GM21825 (cell line): ENCODE data around the gene MAPK4.
A peak's percentile ranks its signal among the peaks of the same experiment; 100 is the strongest.
"Not testable (repeated sequence)": the region's sequence is repeated elsewhere in the genome, so short reads cannot be mapped to it uniquely, and the experiment has no call there.

ENCODE experiments used
- ATAC-seq: cut with Tn5 transposase; IDR thresholded peaks from one replicate; pipeline ENCODE4 v1.9.1; 2021; ENCODE audit warnings: mild to moderate bottlenecking, moderate library complexity; ENCODE audit not compliant: unreplicated experiment

MAPK4 gene

DNA sequence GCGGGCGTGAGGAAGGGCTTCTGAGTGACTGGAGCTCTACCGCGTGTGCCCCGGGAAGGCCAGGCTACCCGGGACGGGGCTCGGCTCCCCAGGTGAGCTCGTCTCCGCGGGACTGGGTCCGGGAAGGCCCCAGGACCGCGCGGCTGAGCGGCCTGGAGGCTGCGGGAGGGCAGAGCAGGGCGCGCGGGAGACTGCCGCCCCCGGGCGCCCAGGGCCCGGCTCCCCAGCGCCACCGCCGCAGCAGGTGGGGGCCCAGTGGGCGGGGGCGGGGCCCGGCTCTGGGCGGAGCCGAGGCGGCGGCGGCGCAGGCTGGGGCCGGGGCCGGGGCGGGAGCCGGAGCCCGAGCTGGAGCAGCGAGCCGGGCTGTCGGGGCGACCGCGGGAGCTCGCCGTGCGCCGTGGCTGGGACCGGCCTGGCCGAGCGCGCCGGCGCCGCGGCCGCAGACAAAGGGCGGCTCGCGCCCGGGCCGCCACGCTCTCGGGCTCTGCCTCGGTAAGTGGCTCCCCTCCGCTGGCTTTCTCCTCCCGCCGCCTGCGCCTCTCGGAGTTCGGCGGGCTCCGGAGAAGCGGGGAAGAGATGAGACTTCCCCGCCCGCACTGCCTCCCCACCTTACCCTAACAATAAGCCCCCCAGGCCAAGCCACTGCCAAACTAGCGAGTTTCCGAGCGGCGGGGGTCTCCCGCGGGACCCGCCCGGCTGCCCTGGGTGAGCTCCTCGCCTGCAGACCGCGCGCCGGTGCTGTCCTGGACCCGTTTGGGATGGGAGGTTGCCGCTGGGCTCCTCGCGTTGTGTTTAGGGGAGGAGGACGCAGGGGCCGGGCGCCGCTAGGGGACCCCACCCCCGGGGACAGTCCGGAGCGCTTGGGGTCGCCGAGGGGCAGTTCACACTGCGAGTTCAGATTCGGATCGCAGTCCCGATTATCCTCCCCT, at the start of gene MAPK4:
TSS of gene MAPK4 (plus strand) at position 336 of the 929 bp plus-strand sequence. CDS start 103,872 bp downstream, outside the sequence.
- ATAC-seq = no peak

DNA sequence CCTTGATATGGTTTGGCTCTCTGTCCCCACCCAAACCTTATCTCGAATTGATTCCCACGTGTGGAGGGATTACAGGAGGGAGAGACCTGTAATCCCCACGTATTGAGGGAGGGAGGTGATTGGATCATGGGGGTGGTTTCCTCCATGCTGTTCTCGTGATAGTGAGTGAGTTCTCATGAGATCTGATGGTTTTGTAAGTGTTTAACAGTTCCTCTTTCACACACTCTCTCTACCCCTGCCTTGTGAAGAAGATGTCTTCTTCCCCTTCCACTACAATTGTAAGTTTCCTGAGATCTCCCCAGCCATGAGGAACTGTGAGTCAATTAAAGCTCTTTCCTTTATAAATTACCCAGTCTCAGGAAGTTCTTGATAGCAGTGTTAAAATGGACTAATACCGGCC, 42.6 kb upstream of the MAPK4 start:
- ATAC-seq = not testable (repeated sequence)

DNA sequence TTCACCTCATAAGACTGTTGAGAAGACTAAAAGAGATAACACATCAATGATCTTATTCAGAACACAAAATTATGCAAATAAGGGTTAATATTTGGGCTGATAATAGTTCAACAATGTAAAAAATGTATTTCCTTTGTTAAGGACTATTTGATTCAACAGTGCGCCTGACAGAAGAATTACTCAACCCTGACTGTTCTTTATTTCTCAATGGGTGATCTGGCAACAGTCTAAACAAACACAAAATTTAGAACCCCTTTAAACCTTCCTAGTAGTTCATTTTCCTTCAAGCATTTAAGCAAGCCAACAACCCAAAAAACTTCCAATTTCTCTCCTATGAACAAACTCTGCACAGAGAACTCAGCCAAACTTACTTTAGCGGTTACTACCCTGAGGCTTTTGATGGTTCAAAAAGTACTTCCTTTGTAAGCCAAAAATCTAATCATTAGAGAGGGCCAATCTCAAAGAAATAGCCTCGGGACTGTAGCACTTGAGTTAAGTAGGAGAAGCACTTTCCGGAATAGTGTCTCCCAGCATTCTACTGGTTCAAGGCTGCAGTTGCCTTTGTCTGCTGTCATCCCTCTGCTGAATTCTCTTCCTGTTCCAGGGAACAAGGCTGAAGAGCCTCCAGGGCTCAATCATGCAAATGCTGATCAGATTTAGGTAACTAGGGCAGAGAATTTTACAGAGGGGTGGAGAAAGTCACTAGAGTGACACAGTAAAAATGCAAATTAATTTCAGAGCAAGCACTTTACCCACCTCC, 40.9 kb upstream of the MAPK4 start:
- ATAC-seq = no peak

DNA sequence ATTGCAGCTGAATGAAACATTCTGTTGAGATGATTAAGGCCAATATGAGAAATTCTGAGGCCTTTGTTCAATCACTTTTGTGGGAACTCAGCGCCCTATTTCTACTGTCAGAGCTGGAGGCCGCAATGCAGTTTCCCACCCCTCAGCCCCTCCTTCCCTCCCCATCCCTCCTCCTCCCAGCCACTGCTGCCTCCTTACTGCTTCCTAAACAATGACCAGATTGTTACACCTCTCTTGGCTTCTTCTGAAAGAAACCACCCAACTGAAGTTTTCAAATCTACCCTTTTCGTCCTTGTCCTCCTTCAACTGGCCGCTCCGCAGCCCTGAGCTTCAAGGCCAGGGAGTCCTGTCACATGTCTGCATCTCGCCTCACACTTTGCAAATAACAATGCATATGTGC, 36.7 kb upstream of the MAPK4 start:
- ATAC-seq = no peak

DNA sequence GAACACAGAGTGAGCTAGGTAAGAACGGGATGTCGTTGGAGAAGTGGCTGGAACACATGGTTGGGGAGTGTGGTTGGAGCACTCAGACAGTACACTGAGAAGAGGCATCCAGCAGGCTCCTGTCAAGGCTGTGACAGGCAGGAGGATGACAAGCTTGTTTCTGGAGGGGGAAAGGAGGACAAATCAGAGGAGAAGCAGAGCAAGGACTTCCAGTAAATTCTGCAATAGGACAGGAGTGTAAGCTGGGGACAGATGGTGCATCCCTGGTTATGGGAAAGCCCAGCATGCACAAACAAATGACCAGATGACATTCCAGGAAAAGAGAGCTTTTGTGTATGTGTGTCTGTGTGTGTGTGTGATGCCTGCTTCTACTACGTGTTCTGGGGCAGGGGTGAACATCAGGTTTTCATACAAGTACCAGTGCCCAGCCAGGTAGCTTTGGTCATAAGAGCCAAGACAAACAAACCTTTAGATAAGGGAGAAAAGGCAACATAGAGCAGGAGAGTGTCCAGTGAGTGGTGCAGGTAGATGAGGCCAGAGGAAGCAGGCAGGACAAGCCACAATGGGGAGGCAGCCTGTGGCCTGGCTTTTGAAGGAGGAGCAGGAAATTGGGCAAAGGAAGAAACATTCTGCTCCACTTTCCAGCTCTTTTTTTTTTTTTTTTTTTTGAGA, 32.1 kb upstream of the MAPK4 start:
- ATAC-seq = no peak

DNA sequence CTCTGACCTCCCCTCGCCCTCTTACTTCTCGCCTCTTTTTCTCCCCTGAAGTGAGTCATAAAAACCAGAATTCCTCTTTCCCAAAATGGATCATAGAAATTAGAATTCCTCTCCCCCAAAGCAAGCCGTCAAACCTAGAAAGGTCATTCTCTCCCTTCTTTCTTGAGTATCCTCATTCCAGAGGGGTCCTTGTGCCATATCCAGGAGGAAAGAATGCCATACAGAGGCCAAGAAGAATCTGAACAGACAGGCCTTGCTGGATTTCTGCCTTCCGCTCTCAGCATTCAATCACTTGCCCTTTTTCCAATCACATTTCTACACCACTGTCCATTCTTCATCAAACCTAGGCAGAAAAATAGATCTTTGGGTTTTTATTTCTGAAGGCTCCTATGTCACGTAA, 31.1 kb upstream of the MAPK4 start:
- no peak for ATAC-seq

DNA sequence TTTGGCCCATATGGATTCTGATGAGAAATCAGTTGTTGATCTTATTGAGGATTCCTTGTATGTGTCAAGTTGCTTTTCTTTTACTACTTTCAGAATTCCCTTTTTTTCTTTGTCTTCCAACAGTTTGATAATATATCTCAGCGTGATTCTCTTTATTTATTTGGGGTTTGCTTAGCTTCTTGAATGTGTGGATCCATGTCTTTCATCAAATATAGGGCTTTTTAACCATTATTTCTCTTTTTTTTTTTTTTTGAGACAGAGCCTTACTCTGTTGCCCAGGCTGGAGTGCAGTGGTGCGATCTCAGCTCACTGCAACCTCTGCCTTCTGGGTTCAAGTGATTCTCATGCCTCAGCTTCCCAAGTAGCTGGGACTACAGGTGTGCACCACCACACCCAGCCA, 26.1 kb upstream of the MAPK4 start:
- not testable (repeated sequence) for ATAC-seq

DNA sequence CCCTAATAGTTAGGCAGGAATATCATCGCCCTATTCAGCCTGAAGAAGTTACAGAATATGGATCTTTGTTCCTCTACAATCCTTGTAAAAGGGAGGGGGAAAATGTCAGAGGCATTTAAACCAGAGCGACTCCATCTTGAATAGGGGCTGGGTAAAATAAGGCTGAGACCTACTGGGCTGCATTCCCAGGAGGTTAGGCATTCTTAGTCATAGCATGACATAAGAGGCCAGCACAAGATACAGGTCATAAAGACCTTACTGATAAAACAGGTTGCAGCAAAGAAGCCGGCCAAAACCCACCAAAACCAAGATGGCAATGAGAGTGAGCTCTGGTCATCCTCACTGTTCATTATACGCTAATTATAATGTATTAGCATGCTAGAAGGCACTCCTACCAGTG, 15.4 kb upstream of the MAPK4 start:
- ATAC-seq = not testable (repeated sequence)

DNA sequence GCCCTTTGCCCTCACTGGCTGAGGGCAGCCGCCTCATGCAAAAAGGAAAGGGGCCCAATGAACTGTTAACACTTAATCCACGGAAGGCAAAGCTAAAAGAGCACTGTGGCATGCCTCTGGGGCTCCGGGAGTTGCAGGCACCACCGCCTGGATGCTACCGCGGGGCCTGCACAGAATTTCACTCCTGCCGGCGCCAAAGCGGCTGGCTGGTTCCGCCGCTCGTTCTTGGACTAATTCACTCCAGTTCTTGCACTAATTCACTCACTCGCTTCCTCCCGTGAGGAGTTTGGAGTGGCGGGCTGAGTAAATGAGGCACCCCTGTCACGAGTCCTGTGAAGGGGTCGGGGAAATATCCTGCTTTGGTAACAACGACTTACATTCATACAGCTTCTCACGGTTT, 14.0 kb upstream of the MAPK4 start:
- no peak for ATAC-seq

DNA sequence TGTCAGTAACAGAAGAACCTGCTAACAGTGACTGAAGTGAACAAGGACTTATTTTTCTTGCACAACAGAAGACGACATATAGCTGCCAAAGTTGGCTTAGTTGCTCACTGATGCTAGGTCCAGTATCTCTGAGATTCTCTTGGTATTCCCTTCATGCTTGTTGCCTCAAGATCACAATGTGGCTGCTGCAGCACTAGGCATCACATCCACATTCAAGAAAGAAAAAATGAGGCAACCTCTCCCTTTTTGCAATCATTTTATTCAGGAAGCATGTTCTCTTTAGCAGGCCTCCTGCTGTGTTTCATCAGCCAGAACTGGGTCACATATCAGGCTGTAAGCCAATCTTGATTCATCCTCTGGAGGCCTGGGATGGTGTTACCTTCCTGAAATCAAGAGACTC, 11.7 kb upstream of the MAPK4 start:
- ATAC-seq = no peak

DNA sequence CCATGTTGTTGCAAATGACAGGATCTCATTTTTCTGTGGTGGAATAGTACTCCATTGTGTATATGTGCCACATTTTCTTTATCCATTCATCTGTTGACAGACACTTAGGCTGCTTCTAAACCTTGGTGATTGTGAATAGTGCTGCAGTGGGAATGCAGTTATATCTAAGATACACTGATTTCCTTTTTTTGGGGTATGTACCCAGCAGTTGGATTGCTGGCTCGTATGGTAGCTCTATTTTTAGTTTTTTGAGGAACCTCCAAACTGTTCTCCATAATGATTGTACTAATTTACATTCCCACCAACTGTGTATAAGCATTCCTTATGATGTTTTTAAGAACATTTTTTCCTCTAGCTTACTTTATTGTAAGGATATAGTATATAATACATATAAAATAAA, 8.2 kb upstream of the MAPK4 start:
- ATAC-seq = not testable (repeated sequence)

DNA sequence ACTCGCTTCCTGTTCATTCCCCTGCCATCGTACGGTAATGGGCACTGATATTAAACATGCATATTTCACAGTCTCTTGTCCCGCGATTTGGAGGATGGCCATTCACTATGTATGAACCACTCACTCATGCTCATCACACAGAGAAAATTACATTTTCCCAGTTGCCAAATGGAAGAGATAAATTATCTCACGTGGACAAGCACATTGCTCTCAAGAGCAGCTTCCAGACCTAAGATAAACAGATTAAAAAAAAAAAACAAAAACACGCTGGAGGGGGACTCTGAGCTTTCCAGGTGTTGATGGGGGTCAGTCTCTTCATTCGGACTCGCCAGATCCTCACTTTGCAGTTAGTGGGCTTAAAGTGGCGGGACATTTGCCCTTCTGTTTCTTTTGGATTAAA, 1.7 kb upstream of the MAPK4 start:
- ATAC-seq = no peak

DNA sequence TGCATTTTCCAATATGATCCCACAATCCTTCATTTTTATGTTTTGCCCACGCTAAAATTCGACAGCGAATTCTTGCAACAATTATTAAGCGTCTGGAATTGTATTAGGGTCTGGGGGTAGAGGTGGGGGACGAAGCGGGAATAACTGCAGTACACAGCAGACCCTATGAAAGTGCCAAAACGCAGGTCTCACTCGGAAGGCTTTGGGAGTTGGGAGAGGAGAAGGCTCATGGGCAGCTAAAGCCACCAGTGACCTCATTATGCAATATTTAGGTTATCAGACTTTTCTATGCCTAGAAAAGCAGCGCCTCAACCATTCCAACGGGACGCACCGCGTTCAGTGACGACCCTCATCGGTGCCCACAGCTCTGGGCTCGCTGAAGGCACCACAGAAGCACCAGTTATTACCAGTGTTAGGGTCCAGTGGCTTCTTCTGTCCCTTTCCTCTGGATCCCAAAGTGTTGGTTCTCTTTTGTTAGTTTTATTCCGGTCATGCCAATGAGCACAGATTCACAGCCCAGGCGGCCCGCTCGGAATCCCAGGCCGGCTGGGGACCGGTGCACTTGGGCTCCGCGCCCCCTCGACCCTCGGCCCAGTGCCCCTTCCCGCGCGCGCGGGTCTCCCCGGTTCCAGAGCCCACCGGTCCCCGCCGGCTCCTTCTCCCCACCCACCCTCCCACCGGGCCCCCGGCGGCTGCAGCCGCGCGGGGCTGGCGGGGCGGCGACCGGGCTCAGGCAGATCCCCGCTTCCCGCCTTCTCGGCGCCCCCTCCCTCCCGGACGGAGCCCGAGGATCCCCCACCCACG, 737 bp upstream of the MAPK4 start:
- peak; percentile 4 for ATAC-seq

DNA sequence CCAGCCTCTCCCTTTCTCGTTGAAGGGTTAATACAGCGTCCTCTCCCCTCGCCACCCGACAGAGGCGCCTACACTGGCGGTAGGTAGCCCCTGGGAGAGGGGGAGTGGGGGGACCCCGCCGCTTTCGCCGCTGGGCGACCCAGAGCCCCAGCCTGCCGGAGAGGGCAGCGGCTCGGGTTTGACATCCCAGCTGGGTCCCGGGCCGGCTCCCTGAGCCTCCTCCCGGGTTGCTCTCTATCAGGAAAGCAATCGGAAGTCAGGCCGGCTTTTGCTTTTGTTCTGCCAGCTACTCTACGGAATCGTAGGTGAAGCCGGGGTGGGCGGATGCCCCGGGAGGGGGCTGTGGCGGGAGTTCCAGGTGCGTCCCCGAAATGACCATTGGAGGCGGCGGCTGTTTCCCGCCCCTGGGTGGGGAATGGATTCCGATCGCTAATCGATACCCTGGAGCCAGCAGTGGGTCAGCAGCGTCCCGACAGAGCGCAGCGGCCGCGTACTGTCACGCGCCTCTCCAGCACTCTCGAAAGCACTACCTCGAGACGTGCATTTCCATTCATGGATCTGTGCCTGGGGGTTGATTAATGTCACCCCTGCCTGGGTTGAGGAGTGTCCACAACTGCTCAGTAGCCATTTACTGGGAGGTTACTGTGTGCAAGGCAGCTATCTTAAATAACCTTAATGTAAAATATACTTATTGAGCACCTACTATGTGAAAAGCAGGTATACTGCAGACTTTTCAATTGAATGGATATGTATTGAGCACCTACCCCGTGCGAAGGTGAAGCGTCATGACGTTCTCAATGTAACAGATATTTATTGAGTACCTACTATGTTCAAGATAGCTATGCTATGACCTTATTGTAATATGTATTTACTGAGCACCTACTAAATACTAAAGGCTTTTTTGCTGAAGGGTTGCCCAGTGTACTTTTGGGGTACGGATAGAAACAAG, 1.1 kb downstream of the MAPK4 start:
- ATAC-seq = no peak

DNA sequence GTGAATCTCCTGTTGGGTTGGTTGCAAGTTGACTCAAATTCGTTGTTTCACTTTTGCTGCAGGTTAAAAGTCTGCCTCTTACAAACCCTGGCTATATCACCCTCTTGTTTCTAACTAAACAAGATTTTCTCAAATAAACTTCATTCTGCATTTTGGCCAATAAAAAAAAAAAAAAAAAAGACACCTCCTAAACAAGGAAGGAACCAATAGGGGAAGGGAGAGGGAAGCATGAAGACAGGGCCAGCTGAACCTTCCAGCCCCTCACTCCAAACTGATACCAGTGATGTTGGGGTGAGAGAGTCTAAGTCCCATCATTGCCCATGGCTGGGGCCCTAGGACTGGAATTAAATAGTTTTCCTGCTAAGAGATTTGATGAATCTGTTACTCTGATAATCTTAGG, 2.4 kb downstream of the MAPK4 start:
- not testable (repeated sequence) for ATAC-seq

DNA sequence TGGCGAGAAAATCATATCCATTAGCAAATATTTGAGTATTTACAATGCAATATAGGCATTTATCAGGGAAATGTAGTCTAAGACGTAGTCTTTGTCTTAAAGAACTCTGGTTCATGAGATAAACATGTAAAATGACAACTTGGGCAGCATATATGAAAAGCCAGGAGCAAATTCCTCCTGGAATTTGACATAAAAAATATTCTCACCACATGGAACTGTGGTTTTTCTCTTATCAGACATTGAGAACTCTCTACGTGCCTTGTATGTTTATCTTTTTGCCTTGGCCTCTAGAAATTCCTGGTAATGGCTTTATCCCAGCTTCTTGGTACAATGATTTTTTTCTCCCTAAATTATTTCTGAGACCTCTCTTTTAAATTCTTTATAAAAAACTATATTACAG, 2.8 kb downstream of the MAPK4 start:
- no peak for ATAC-seq

DNA sequence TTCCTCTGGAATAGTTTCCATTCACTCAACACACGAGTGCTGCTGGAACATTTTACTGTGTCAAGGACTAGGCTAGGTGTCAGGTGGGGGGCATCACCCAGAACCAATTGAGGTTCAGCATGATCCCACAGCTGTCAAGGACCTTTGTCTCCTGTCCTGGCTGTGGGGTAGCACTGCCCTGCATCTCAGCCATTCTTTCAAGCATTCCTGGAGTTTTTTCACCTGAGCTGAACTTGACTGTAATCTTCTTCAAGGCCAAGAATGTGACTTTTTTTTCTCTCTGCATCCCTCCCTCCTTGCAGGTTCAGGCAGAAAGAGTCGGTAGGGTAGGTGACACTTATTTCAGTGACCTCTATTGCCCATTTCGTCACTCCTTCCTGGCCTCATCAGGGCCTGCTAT, 3.5 kb downstream of the MAPK4 start:
- ATAC-seq = no peak

DNA sequence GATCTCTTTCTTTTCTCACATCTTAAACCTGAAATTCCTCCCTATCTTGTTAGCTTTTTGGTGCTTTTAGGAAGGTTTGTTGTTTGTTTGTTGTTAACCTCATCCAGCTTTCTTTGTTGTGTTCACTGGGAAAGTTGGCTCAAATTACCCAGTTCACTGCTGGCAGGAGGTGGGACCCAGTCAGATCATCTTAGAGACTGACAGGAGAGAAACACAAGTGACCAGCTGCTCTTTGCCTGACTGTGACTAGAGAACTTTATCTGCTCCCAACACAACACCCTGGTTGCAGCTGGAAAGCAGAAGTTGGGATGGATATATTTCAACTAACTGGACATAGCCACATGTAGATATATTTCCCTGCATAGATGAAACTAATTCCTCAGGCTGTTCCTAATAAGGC, 10.0 kb downstream of the MAPK4 start:
- ATAC-seq = no peak

DNA sequence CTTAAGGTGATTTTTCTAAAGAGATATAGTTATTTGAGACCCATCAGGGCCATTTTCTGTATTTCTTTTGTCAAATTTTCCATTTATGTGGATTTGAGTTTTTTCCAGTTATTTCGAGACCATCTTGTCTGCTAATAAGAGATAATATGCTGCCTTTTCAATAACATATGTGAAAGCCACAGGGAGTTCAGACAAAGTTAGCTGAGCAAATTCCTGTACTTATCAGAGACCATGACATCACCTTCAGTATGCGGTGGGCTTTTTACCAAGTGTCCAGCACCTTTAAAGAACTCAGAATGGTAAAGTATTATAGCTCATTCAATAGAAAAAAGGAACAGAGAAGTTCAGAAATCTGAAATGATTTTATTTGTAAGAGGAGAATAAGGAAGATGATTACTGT, 11.7 kb downstream of the MAPK4 start:
- no peak for ATAC-seq

DNA sequence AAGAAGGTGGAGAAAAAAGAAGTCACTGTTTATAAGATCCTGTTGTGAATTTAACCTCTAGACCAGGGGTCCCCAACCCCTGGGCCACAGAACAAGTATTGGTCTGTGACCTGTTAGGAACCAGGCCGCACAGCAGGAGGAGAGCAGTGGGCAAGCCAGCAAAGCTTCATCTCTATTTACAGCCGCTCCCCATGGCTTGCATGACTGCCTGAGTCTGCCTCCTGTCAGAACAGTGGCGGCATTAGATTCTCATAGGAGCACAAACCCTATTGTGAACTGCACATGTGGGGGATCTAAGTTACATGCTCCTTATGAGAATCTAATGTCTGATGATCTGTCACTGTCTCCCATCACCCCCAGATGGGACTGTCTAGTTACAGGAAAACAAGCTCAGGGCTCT, 13.3 kb downstream of the MAPK4 start:
- ATAC-seq = not testable (repeated sequence)
